Neural cell (in vitro differentiated cells): Measurements from ENCODE around the gene TTF1. TPM values are rescaled to one million over a fixed set of nuclear protein-coding genes. Genes with fewer than 3 reads are reported as not detected.
A peak's percentile ranks its signal among the peaks of the same experiment; 100 is the strongest.

ENCODE experiments used
- H2AFZ ChIP-seq: fragments of 200-600, 300-800 bp; sonication (generic), shearing (Covaris generic); 2 replicates; pipeline ENCODE4 v1.6.0; 2014; ENCODE audit warnings: low read depth, mild to moderate bottlenecking, antibody characterized with exemption, low read length, moderate library complexity
- H3F3A ChIP-seq: fragments of 200-600 bp; shearing (Covaris generic); 2 replicates; pipeline ENCODE4 v1.6.1; 2016; ENCODE audit warnings: mild to moderate bottlenecking, moderate library complexity, mixed read lengths, antibody characterized with exemption, low read length; ENCODE audit not compliant: insufficient read depth, poor library complexity, severe bottlenecking
- H3K27ac ChIP-seq: fragments of 200-600, 300-800 bp; sonication (generic), shearing (Covaris generic); 2 replicates; pipeline ENCODE4 v1.5.1; 2014; ENCODE audit warnings: mild to moderate bottlenecking, low read length, moderate library complexity
- H3K27me3 ChIP-seq: fragments of 300-800, 200-600 bp; sonication (generic), shearing (Covaris generic); 2 replicates; pipeline ENCODE4 v1.6.0; 2014; ENCODE audit warnings: mild to moderate bottlenecking, low read depth, low read length, moderate library complexity; ENCODE audit not compliant: insufficient read depth
- H3K36me3 ChIP-seq: fragments of 300-800, 200-600 bp; sonication (generic), shearing (Covaris generic); 2 replicates; pipeline ENCODE4 v1.5.1; 2014; ENCODE audit warnings: mild to moderate bottlenecking, antibody characterized with exemption, low read length, moderate library complexity; ENCODE audit not compliant: insufficient read depth
- H3K4me2 ChIP-seq: fragments of 300-800, 200-600 bp; sonication (generic), shearing (Covaris generic); 2 replicates; pipeline ENCODE4 v1.6.0; 2014; ENCODE audit warnings: mild to moderate bottlenecking, low read length
- H3K4me3 ChIP-seq: fragments of 300-800, 200-600 bp; sonication (generic), shearing (Covaris generic); 2 replicates; pipeline ENCODE4 v1.5.1; 2014; ENCODE audit warnings: mild to moderate bottlenecking, low read length, moderate library complexity
- H3K79me2 ChIP-seq: fragments of 200-600 bp; shearing (Covaris generic); replicated peaks from 2 replicates; pipeline ENCODE4 v1.6.0; 2014; ENCODE audit warnings: mild to moderate bottlenecking, low read length, moderate library complexity; ENCODE audit not compliant: insufficient read depth
- H3K9ac ChIP-seq: fragments of 300-800, 200-600 bp; sonication (generic), shearing (Covaris generic); 2 replicates; pipeline ENCODE4 v1.6.1; 2016; ENCODE audit warnings: mild to moderate bottlenecking, low read length, mixed read lengths
- H3K9me2 ChIP-seq: fragments of 200-600 bp; shearing (Covaris generic); 2 replicates; pipeline ENCODE4 v1.6.1; 2016; ENCODE audit warnings: mild to moderate bottlenecking, low read length, mixed read lengths; ENCODE audit not compliant: insufficient read depth
- H3K9me3 ChIP-seq: fragments of 200-600, 300-800 bp; sonication (generic), shearing (Covaris generic); 2 replicates; pipeline ENCODE4 v1.6.1; 2016; ENCODE audit warnings: mild to moderate bottlenecking, mixed run types, low read length, moderate library complexity, mixed read lengths
- H4K20me1 ChIP-seq: fragments of 200-600 bp; shearing (Covaris generic); 2 replicates; pipeline ENCODE4 v1.6.1; 2016; ENCODE audit warnings: mild to moderate bottlenecking, mixed run types; ENCODE audit not compliant: insufficient read depth
- CTCF ChIP-seq: fragments of 450-650 bp; IDR thresholded peaks from 2 replicates; pipeline ENCODE4 v1.5.1; 2014; ENCODE audit warnings: antibody characterized with exemption, mild to moderate bottlenecking, moderate library complexity; ENCODE audit not compliant: poor library complexity, severe bottlenecking
- EP300 ChIP-seq: fragments of 450-650 bp; conservative IDR thresholded peaks from 2 replicates; pipeline ENCODE4 v1.6.1; 2014; ENCODE audit warnings: antibody characterized with exemption, mild to moderate bottlenecking, moderate library complexity; ENCODE audit not compliant: poor library complexity, severe bottlenecking
- EZH2 ChIP-seq: fragments of 200-600, 300-800 bp; shearing (Covaris generic), sonication (generic); IDR thresholded peaks from 2 replicates; pipeline ENCODE4 v1.6.1; 2014; ENCODE audit warnings: antibody characterized with exemption, low read length, borderline replicate concordance, mild to moderate bottlenecking; ENCODE audit not compliant: insufficient read depth, poor library complexity, severe bottlenecking
- MXI1 ChIP-seq: fragments of 450-650 bp; conservative IDR thresholded peaks from 2 replicates; pipeline ENCODE4 v1.6.1; 2014; ENCODE audit warnings: antibody characterized with exemption, mild to moderate bottlenecking; ENCODE audit not compliant: poor library complexity, severe bottlenecking
- POLR2AphosphoS5 ChIP-seq: IDR thresholded peaks from 2 replicates; pipeline ENCODE4 v1.6.1; 2012
- RAD21 ChIP-seq: fragments of 450-650 bp; conservative IDR thresholded peaks from 2 replicates; pipeline ENCODE4 v1.6.1; 2014; ENCODE audit warnings: antibody characterized with exemption, mild to moderate bottlenecking, moderate library complexity
- REST ChIP-seq: IDR thresholded peaks from 2 replicates; pipeline ENCODE4 v1.6.1; 2012; ENCODE audit warnings: borderline replicate concordance
- SMC3 ChIP-seq: fragments of 450-650 bp; conservative IDR thresholded peaks from 2 replicates; pipeline ENCODE4 v1.6.1; 2014; ENCODE audit warnings: antibody characterized with exemption, mild to moderate bottlenecking, moderate library complexity; ENCODE audit not compliant: poor library complexity
- TAF1 ChIP-seq: IDR thresholded peaks from 2 replicates; pipeline ENCODE4 v1.6.1; 2012; ENCODE audit warnings: low read depth
- polyA plus RNA-seq: library from polyadenylated mRNA; depleted of rRNA; stranded (reverse); fragments of >200 nt; gene quantifications from 2 replicates; pipeline ENCODE4 v1.2.3, GENCODE V29; 2014

The TTF1 gene
- polyA plus RNA-seq, 1 donor from 2014 or later: 27.1 TPM

GRCh38 chr9:132411091-132411508 lies 4.5 kb upstream of the TTF1 start:
- peaks cover 72% of the 10 kb centered on the region for H3K27me3 ChIP-seq

GRCh38 chr9:132410642-132411041 lies 4.0 kb upstream of the TTF1 start:
- Histone ChIP-seq H3K4me2 (no peak overlapping the region), H3K9ac (no peak overlapping the region), H2AFZ (no peak overlapping the region), H3K9me2 (no peaks in the 10 kb centered on the region), H3K36me3 (no peaks in the 10 kb centered on the region), H3K4me3 (peak overlapping the region; percentile 62), H3F3A (no peaks in the 10 kb centered on the region), H3K9me3 (no peaks in the 10 kb centered on the region), H4K20me1 (no peaks in the 10 kb centered on the region), H3K79me2 (peaks cover 6% of the 10 kb centered on the region), H3K27ac (no peak overlapping the region), H3K27me3 (peaks cover 68% of the 10 kb centered on the region)
- no peak for TF ChIP-seq SMC3
- no peak for TF ChIP-seq RAD21
- no peak for TF ChIP-seq MXI1
- TF ChIP-seq EZH2: no peak
- TF ChIP-seq CTCF: no peak
- no peak for TF ChIP-seq POLR2AphosphoS5
- TF ChIP-seq EP300: no peak
- TF ChIP-seq TAF1: no peak
- no peak for TF ChIP-seq REST

More at GRCh38 chr9:132411091-132411508, 4.5 kb upstream of the TTF1 start:
- Histone ChIP-seq H3K4me3 (peak overlapping the region; percentile 12), H3K9me3 (no peaks in the 10 kb centered on the region), H3K36me3 (no peaks in the 10 kb centered on the region), H3K9me2 (no peaks in the 10 kb centered on the region), H3K9ac (no peak overlapping the region), H3K4me2 (no peak overlapping the region), H4K20me1 (no peaks in the 10 kb centered on the region), H3K79me2 (peaks cover 2% of the 10 kb centered on the region), H3F3A (no peaks in the 10 kb centered on the region), H3K27ac (no peak overlapping the region), H2AFZ (no peak overlapping the region)
- no peak for TF ChIP-seq POLR2AphosphoS5
- TF ChIP-seq EZH2: no peak
- TF ChIP-seq CTCF: peak; percentile 97
- peak; percentile 98 for TF ChIP-seq SMC3
- TF ChIP-seq RAD21: peak; percentile 97
- TF ChIP-seq MXI1: peak; percentile 22
